ENCODE results near the gene FBXO24. TPM values are rescaled to one million over a fixed set of nuclear protein-coding genes. Genes with fewer than 3 reads are reported as not detected.

FBXO24 gene
- total and polyA plus RNA-seq, 10 donors, result 0.54 to 1.6 (median 1.2) TPM; not detected in 1

- Histone ChIP-seq H3K27ac (no peak overlapping the region), H3K9me3 (no peaks in the 10 kb centered on the region), H3K27me3 (replicated peaks in 1 of 7) (peaks cover 0 to 33% (median 8%) of the 10 kb centered on the region in 7 donors), H3K4me1 (peaks cover 4 to 39% (median 23%) of the 10 kb centered on the region in 6 donors), H3K4me3 (no peak overlapping the region), H3K36me3 (no peaks in the 10 kb centered on the region)
- WGBS, 5 donors, result 88 to 99% (median 92%) methylated on average over 4 of the region's 4 CpGs
- TF ChIP-seq POLR2AphosphoS5 (IDR thresholded peaks at IDR 0.05) (no peak), POLR2A (IDR thresholded peaks at IDR 0.05) (no peak), CTCF (IDR thresholded peaks at IDR 0.05 in 8 of 11, conservative IDR thresholded peaks at IDR 0.05 in 3 of 11) (no peak)
- intact Hi-C loops (cut with DNase I; ENCODE audit: low total_unique reads), result no loop called here
- no peak for DNase-seq
These were observed 43.9 kb downstream of the FBXO24 start for GRCh38 chr7:100630066-100630465.

GRCh38 chr7:100632951-100633717 is 47.0 kb downstream of the FBXO24 start:
- no peaks in the 10 kb centered on the region for H3K9me3 ChIP-seq
- H3K36me3 ChIP-seq, result no peaks in the 10 kb centered on the region
- WGBS, 5 donors, result 2 to 4% (median 3%) methylated on average over 26 to 72 of the region's 72 CpGs
- no peak for TF ChIP-seq POLR2A (IDR thresholded peaks at IDR 0.05)
- peak in 8 of 11 experiments; percentile 14 to 55 (median 38) for TF ChIP-seq CTCF (IDR thresholded peaks at IDR 0.05 in 8 of 11, conservative IDR thresholded peaks at IDR 0.05 in 3 of 11)
- peak; percentile 48 to 67 (median 57) for TF ChIP-seq POLR2AphosphoS5 (IDR thresholded peaks at IDR 0.05)
- peaks cover 0 to 20% (median 11%) of the 10 kb centered on the region in 6 donors for H3K4me1 ChIP-seq
- H3K27me3 ChIP-seq (replicated peaks in 1 of 7), result peaks cover 0 to 30% (median 8%) of the 10 kb centered on the region in 7 donors
- intact Hi-C loops (cut with DNase I; ENCODE audit: low total_unique reads), result no loop called here
- H3K27ac ChIP-seq, result peak overlapping the region in 5 of 8 donors; percentile 37 to 81 (median 57)
- peak overlapping the region; percentile 50 to 89 (median 57) for H3K4me3 ChIP-seq
- DNase-seq, result peak; percentile 88

- peaks cover 0 to 4% (median 0%) of the 10 kb centered on the region in 6 donors for H3K4me1 ChIP-seq
- DNase-seq, result no peak
- no peaks in the 10 kb centered on the region for H3K36me3 ChIP-seq
- no peak for TF ChIP-seq CTCF (IDR thresholded peaks at IDR 0.05 in 8 of 11, conservative IDR thresholded peaks at IDR 0.05 in 3 of 11)
- no peak for TF ChIP-seq POLR2A (IDR thresholded peaks at IDR 0.05)
- no peak for TF ChIP-seq POLR2AphosphoS5 (IDR thresholded peaks at IDR 0.05)
- peaks cover 0 to 30% (median 11%) of the 10 kb centered on the region in 7 donors for H3K27me3 ChIP-seq (replicated peaks in 1 of 7)
- intact Hi-C loops (cut with DNase I; ENCODE audit: low total_unique reads), result no loop called here
- no peaks in the 10 kb centered on the region for H3K9me3 ChIP-seq
- no peak overlapping the region for H3K4me3 ChIP-seq
- 84 to 94% (median 88%) methylated on average over 17 of the region's 17 CpGs for WGBS, 5 donors
- no peak overlapping the region for H3K27ac ChIP-seq
These were observed 53.9 kb downstream of the FBXO24 start for GRCh38 chr7:100639995-100640516.
